HG03521 (cell line): Measurements from ENCODE around the gene OSBPL6.
"Not testable (repeated sequence)": the region's sequence is repeated elsewhere in the genome, so short reads cannot be mapped to it uniquely, and the experiment has no call there.

ENCODE experiments used
- ATAC-seq: cut with Tn5 transposase; IDR thresholded peaks from one replicate; pipeline ENCODE4 v1.9.1; 2021; ENCODE audit warnings: mild to moderate bottlenecking, moderate library complexity; ENCODE audit not compliant: unreplicated experiment

OSBPL6 gene

DNA sequence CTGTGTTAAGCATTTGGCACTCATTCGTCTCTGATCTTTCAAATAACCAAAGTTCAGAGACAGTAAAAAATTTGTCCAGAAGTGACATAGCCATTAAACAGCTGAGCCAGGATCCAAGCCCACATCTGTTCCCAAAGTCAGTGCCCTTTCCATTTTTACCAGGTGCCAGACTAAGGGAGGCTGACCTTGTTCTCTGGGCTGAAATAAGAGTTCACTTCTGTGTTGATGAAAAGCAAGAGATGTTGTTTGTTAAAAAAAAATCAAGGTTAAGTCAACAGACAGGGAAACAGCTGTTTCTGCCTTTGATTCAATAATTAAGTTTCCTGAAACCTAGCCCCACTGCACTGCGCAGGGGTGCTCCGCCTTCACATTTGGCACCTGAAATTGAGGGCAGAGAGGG is 139.5 kb downstream of the OSBPL6 start:
- ATAC-seq: no peak

DNA sequence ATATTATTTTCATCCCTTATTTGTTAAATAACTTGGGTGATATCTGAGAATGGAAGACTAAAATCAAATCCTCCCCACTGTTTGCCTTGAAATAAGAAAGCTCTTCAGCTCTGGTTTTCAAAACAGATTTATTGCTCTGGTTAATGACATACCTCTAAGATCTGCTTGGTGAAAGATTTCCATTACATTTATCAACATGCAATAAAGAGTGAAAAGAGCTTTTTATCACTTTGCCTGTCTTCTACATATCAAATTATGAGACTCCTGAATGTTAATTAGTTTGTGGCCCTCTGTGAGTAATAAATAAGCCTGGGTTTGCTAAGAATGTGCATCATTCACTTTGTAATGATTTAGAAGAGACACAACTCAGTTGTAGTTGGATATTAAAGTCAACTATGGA is 140.9 kb downstream of the OSBPL6 start:
- no peak for ATAC-seq

DNA sequence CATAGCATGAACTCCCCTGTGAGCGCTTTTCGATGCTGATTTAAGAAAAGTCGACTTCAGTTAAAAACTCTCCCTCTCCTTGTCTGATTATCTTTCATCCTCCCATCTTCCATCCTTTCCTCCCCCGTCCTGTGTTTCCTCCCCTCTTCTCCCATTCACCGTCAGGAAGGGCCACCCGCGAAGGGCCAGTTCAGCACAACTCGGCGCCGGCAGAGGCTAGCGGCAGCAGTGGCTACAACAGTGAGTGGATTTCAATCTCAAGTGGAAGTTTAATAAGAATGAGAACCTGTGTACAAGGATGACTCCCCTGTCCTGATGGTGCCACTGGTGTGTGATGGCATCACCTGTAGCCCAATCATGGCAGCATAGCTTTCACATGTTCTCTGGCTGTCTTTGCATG is 149.8 kb downstream of the OSBPL6 start:
- ATAC-seq: no peak

DNA sequence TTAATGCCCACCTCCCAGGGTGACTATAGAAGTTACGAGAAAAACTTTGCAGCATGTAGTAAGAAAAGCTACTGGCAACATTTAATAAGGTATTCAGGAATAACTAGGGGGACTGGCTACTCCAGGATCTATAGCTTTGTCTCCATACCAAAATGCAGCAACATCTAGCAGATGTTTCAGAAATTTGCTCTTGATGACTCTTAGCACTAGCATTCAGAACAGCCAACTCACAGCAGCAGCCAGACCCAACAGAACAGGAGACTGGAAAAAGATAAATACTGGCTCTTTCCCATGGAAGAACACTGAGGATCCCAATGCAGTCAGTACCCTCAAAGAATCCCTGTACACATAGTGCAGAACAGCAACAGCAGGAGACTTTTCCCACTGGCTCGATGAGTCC is 151.6 kb downstream of the OSBPL6 start:
- ATAC-seq: no peak

DNA sequence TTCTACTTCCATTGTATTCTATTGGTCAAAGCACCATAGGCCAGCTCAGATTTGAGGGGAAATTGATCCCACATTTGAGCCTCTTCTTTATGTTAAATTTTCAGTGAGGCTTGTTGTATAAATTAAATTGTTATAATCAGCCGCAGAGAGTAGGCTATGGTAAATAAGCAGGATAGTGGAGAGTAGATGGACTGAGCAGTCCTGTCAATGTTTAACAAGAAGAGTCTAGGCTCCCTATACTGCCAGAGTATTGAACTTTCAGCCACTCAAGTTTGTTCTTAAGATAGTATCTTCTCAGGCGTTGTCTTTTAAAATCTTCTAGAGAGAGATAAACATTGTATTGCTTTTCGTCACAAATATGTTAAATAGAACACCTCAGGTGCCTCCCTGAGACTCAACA is 155.7 kb downstream of the OSBPL6 start:
- no peak for ATAC-seq

DNA sequence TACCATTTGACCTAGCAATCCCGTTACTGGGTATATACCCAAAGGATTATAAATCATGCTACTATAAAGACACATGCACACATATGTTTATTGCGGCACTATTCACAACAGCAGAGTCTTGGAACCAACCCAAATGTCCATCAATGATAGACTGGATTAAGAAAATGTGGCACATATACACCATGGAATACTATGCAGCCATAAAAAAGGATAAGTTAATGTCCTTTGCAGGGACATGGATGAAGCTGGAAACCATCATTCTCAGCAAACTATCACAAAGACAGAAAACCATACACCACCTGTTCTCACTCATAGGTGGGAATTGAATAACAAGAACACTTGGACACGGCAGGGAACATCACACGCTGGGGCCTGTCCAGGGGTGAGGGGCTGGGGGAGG is 163.4 kb downstream of the OSBPL6 start:
- not testable (repeated sequence) for ATAC-seq

DNA sequence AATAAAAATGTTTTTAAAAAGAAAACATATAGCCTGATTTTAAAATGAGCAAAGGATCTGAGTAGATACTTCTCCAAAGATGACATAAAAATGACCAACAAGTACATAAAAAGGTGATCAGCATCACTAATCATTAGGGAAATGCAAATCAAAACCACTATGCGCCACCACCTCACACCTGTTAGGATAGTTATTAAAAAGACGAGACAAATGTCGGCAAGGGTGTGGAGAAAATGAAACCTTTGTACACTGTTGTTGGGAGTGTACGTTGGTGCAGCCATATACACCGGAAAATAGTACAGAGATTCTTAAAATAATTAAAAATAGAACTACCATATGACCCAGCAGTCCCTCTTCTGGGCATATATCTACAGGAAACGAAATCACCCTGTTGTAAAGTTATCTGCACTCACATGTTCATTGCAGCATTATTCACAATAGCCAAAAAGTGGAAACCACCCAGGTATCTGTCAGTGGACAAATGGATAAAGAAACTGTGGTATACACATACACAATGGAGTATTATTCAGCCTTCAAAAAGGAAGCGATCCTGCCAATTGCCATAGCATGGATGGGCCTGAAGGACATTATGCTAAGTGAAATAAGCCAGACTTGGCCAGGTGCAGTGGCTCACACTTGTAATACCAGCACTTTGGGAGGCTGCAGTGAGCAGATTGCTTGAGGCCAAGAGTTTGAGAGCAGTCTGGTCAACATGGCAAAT is 165.0 kb downstream of the OSBPL6 start:
- no peak for ATAC-seq

DNA sequence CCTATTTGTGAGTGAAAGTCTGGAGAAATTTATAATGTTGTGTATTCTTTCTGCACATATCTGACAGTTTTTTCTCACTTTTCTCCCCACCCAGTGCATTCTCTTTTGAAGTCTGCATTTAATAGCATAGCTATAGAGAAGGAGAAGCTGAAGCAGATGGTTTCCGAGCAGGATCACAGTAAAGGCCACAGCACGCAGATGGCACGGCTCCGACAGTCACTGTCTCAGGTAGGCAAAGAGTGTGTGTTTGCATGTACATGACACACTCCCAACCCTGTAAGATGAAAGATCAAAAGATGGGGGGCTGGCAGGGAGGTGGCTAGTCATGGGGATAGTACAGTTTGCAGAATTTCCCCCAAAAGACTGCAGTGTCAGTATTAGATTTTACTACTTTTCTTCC is 167.3 kb downstream of the OSBPL6 start:
- no peak for ATAC-seq

DNA sequence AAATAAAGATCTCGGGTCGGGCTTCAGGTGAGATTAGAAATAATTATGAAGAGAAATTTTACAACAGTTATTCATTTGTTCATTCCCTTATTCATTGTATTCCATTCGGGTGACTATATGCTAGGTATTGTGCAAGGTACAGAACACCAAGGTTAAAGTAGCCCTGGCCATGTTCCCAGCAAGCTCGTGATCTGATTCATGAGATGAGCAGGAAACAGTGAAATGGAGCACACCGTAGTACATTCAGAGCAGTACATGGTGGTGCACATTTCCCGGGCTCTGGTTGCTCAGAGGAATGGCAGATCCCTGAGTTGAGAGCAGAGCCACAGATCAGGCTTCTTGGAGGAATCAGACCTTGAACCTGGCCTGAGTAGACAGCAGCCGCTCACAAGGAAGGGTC is 168.9 kb downstream of the OSBPL6 start:
- ATAC-seq: no peak

DNA sequence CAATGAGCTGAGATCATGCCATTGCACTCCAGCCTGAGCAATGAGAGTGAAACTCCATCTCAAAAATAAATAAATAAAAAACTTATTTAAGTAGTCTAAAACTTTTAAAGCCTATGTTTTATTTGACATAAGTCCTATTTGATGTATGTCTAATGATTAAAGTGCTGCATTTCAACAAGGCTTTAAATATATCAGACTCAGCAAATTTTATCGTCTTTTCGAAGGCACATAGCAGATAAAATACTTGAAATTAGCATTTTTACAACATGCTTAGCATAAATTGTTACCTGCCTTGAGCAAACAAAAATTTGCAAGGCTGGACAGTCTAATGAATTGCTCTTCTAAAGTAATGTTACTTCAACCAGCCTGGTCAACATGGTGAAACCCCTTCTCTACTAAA is 170.8 kb downstream of the OSBPL6 start:
- ATAC-seq: no peak

DNA sequence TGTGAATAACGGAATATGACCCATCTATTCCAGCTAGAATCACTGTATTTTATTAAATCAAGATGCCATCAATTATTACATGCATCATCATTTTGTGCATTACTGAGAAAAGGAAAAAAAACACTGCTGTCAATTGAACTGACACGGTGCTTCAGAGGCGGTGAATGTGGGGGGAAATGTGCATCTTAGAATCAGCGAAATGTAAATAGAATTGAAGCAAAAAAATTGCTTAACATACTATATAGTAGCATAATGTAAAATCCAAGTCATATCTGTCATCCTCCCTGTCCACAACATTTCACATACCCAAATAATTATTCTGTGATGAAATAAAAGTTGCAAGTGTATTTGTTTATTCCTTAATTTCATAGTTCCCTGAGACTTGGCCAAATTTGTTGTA is 172.1 kb downstream of the OSBPL6 start:
- ATAC-seq: no peak

DNA sequence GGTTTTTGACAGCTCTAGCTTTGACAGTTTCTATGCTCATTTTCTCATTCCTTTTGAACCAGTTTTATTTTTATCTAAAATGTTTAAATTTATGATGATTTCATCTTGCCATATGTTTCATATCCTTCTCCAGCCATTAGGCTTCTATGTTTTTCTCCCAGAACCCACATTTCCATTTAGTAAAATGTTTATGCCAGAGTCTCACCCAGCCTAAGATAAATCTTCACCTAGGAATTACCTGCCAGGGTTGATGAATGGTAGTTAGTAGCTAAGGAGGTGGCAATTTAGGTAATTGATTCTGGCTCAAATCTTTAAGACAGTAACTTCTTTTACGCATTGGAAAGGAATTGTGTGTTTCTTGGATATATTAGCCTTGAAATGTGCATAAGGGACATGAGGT is 173.0 kb downstream of the OSBPL6 start:
- no peak for ATAC-seq

DNA sequence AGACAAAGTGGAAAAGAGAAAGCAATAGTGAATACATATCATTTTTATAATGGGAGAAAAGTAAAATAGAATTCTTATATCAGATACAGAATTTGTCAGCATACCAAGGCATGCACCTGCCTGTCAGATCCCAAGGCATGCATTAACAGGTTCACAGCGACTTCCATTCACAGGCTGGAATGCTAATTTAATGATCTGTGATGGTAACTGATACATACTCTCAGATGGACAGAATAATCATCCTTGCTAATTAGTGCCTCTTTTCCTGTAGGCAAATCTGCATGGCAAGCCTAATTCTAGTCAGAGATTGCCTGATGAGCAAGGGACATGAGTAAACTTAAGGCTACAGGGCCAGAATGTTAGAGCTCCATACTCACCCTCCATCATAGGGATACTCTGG is 180.6 kb downstream of the OSBPL6 start:
- ATAC-seq: no peak

DNA sequence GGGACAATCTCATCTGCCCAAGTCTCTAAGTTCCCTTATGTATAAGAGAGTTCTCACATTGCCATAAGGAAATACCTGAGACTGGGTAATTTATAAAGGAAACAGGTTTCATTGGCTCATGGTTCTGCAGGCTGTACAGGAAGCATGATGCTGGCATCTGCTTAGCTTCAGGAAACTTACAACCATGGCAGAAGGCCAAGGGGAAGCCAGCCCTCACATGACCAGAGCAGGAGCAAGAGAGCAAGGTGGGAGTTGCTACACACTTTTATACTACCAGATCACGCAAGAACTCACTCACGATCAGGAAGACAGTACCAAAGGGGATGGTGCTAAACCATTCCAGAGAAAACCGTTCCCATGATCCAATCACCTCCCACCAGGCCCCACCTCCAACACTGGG is 182.7 kb downstream of the OSBPL6 start:
- no peak for ATAC-seq

DNA sequence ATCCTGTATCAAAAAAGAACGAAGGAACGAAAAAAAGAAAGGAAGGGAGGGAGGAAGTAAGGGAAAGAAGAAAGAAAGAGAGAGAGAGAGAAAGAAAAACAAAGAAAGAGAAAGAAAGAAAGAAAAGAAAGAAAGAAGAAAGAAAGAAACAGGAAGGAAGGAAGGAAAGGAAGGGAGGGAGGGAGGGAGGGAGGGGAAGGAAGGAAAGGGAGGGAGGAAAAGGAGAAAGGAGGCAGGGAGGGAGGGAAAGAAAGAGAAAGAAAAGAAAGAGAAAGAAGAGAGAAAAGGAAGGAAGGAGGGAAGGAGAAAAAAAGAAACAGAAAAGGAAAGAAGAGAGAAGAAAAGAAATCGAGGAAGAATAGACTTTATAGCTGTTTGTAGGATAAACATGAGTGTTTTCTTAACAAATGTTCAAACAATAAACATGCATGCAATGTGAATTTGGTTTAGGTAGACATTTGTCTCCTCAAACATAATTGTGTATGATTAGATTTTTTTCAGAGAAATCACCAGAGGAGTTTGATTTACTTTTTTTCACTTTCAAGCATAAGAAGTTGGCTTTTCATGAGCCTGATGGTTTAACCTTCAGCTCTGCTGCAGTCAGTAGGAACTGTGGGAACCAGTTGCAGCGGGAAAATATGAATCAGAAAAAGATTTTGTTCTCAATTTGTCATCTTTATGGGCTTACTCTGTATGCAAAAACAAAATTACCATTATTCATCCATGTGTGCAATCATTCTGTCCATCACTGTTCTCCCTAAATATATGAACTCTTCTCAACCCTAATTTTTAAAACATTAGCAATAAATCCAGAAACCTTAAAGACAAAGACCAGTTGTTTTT is 185.1 kb downstream of the OSBPL6 start:
- no peak for ATAC-seq

DNA sequence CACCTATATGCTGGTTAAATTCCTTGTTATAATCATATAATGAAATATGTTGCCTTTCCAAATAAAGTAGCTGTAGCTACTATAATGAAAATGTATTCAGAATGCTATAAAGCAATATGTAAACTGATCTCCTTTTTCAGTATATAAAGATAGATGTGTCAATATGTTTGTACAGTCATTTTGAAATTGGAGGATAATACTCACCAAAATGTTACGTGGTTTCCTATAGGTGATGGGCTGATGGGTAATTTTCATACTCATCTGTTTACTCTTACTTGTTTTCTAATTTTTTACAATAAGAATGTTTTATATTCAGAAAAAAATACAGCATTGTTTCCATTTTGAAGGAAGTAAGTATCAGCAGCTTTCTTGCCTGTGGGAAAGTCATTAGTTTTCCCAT is 186.5 kb downstream of the OSBPL6 start:
- ATAC-seq: no peak

DNA sequence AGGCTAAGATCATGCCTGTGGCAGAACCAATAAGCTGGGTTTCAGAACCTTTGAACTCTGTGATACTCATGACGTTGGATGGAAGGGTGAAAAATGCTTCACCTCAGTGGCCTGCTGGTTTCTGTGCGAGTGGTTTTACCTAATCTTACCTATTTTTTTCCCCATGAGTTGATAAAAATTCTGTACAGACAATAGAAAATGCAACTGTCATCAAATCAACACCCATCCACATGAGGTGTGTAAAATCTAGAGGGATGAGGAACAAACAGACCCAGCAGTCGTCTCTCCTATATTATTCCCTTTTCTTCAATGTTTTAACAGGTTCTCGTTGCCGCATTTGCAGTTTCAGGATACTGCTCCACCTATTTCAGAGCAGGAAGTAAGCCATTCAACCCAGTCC is 189.4 kb downstream of the OSBPL6 start:
- ATAC-seq: no peak

DNA sequence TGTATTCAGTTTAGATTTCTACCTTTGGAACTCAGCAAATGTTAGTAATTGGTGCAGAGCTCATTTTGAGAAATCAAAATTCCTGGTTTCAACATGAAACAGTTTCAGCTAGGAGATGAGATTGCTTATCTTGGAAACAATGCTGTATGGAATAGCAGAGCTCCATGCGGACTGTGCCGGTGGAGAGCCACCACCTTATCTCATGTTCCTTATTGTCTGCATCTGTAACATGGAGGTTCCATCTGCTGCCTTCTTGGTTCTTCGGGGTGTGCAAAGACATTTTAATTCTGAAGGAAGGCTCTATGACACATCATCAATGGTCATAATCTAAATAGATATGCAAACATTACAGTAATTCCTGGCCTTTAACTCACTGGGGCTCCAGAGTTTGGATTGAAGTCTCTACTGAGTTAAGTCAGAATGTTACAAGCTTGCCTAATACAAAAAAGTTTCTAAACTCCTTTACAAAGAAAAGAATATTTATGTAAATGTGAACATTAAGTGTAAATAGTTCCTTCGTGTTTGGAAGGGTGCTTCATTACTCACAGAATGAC is 191.4 kb downstream of the OSBPL6 start:
- no peak for ATAC-seq

DNA sequence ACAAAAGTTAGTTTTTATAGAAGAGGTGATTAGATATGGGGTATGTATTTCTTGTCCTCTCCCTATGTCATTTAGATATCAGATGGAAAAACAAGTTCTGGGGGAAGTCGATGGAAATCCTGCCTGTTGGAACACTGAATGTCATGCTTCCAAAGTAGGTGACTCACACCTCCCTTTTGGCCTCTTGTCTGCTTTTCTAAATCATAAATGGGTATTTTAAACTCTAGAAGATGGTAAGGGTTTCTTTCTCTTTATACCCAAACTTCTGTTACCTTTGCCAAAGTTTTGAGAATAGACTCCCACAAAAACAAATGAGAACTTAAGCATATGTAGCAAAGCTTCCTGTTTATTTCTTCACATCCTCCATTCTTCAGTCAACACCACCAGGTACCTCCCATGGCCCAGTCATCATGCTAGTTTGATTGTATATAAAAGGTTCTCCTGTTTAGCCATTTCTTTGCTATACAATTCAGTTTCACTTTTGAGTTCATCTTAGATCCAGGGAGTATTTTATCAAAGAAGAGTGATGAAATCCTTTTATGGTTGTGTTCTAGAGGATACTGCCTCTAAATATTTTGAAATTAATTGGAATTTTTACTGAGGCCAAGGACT is 192.8 kb downstream of the OSBPL6 start:
- ATAC-seq: no peak

DNA sequence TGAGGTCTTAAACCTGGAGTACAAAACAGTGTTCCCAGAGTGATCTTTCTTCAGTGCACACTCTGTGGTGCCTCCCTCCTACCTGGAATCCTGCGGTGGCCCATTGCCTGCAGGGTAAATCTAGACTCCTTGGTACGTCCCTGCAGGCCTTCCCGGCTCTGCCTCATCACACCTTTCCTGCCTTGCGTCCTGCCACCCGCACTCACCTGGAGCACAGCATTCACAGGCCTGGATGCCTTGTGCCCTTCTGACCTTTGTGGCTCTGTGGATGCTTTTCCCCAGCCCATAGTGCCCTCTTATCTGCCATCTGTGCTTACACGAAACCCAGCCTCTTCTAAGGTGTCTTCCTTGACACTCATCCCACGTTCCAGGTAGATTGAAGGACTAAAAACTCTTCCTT is 194.0 kb downstream of the OSBPL6 start:
- no peak for ATAC-seq

DNA sequence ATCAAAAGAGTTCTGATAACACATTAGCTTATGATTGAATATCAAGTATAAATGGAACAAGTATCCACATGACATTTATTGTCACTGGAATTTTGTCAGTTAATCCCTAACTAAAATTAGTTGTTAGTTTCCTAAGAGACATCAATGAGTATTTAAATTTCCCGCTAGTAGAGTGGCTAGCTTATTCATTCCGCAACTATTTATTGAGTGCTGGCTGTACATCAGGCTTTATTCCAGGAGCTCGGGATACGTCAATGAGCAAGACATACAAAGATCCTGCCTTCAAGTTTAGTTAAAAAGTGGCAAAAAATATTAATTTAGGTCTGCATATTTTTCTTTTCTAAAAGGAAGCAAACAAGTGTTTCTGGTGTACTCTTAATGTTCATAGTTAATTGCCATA is 197.4 kb downstream of the OSBPL6 start:
- no peak for ATAC-seq

DNA sequence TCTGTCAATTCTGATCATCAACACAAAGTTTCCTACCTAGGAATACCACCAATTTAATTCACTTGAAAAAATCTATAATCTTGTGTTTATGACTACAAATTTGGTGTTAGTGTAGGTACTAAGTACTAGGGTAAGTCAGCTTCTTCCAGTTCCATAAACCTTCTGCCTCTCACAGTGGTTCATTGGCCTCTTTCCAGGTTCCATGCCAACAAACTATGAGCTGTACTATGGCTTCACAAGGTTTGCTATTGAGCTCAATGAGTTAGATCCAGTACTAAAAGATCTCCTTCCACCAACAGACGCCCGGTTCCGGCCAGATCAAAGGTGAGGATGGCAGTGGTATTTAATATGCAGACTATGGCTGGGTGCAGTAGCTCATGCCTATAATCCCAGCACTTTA is 197.9 kb downstream of the OSBPL6 start:
- no peak for ATAC-seq
